ENCODE measurements around the gene CAB39. TPM values are rescaled to one million over a fixed set of nuclear protein-coding genes. Genes with fewer than 3 reads are reported as not detected.
"Not testable (repeated sequence)": the region's sequence is repeated elsewhere in the genome, so short reads cannot be mapped to it uniquely, and the experiment has no call there.

The CAB39 gene
- total RNA-seq, 1 donor from 2014 or later, result 59.0 TPM

GRCh38 chr2:230696670-230697069 is 16.0 kb upstream of the CAB39 start:
- no peak overlapping the region for H3K27ac ChIP-seq
- H4K20me1 ChIP-seq (ENCODE audit: low read depth), result no peaks in the 10 kb centered on the region
- H2AFZ ChIP-seq (replicated peaks), result peak overlapping the region; percentile 64
- no peaks in the 10 kb centered on the region for H3K4me1 ChIP-seq
- no peaks in the 10 kb centered on the region for H3K36me3 ChIP-seq
- peak overlapping the region; percentile 51 for H3K27ac Mint-ChIP-seq
- H3K27me3 ChIP-seq, result no peaks in the 10 kb centered on the region
- no peak overlapping the region for H3K4me2 ChIP-seq
- no peaks in the 10 kb centered on the region for H3K9me3 ChIP-seq (ENCODE audit: low read depth)
- no peak overlapping the region for H3K4me3 ChIP-seq
- H3K4me1 Mint-ChIP-seq, result peaks cover 7% of the 10 kb centered on the region
- H3K36me3 Mint-ChIP-seq, result no peaks in the 10 kb centered on the region
- DNase-seq (ENCODE audit: low spot score), result no peak
- no peak overlapping the region for H3K4me3 Mint-ChIP-seq
- TF ChIP-seq EZH2phosphoT487 (IDR thresholded peaks at IDR 0.05) (no peak), CTCF (IDR thresholded peaks at IDR 0.05) (no peak)
- peaks cover 6% of the 10 kb centered on the region for H3K27me3 Mint-ChIP-seq (ENCODE audit: insufficient read depth, low read depth)
- H3K9ac ChIP-seq, result no peak overlapping the region
- peaks cover 5% of the 10 kb centered on the region for H3F3A ChIP-seq (ENCODE audit: low read depth)
- H3K9me3 Mint-ChIP-seq, result peaks cover 5% of the 10 kb centered on the region
- no peaks in the 10 kb centered on the region for H3K79me2 ChIP-seq (ENCODE audit: low read depth)

GRCh38 chr2:230697676-230698075 is 15.0 kb upstream of the CAB39 start:
- Mint-ChIP-seq H3K4me3 (no peak overlapping the region), H3K27me3 (ENCODE audit: insufficient read depth, low read depth) (peaks cover 8% of the 10 kb centered on the region), H3K9me3 (peaks cover 13% of the 10 kb centered on the region), H3K4me1 (peaks cover 7% of the 10 kb centered on the region), H3K27ac (no peak overlapping the region), H3K36me3 (peaks cover 3% of the 10 kb centered on the region)
- Histone ChIP-seq H3K4me3 (no peak overlapping the region), H3K4me2 (no peak overlapping the region), H2AFZ (replicated peaks) (no peak overlapping the region), H3K4me1 (no peaks in the 10 kb centered on the region), H3F3A (ENCODE audit: low read depth) (peaks cover 5% of the 10 kb centered on the region), H3K27ac (no peak overlapping the region), H3K9ac (no peak overlapping the region), H3K79me2 (ENCODE audit: low read depth) (no peaks in the 10 kb centered on the region), H3K36me3 (no peaks in the 10 kb centered on the region), H3K9me3 (ENCODE audit: low read depth) (peaks cover 3% of the 10 kb centered on the region), H4K20me1 (ENCODE audit: low read depth) (no peaks in the 10 kb centered on the region), H3K27me3 (no peaks in the 10 kb centered on the region)
- no peak for DNase-seq (ENCODE audit: low spot score)
- TF ChIP-seq EZH2 (IDR thresholded peaks at IDR 0.05) (no peak), CTCF (IDR thresholded peaks at IDR 0.05) (no peak)

- not testable (repeated sequence) for H3F3A ChIP-seq (ENCODE audit: low read depth); H3K9ac ChIP-seq; H3K27me3 ChIP-seq; H3K4me3 Mint-ChIP-seq; H3K4me2 ChIP-seq; H3K79me2 ChIP-seq (ENCODE audit: low read depth); H3K27ac Mint-ChIP-seq; DNase-seq (ENCODE audit: low spot score); H3K27me3 Mint-ChIP-seq (ENCODE audit: insufficient read depth, low read depth); H4K20me1 ChIP-seq (ENCODE audit: low read depth); H3K36me3 Mint-ChIP-seq; H3K4me3 ChIP-seq; H3K9me3 ChIP-seq (ENCODE audit: low read depth); H3K4me1 Mint-ChIP-seq; H3K4me1 ChIP-seq; H3K27ac ChIP-seq; H3K36me3 ChIP-seq; H2AFZ ChIP-seq (replicated peaks)
- H3K9me3 Mint-ChIP-seq, result peaks cover 18% of the 10 kb centered on the region
Observed at GRCh38 chr2:230698753-230699152, 13.9 kb upstream of the CAB39 start.

GRCh38 chr2:230700447-230700846 is 12.2 kb upstream of the CAB39 start:
- Histone ChIP-seq H3K4me2 (no peak overlapping the region), H4K20me1 (ENCODE audit: low read depth) (no peaks in the 10 kb centered on the region), H3K4me3 (no peak overlapping the region), H2AFZ (replicated peaks) (no peak overlapping the region), H3K27me3 (no peaks in the 10 kb centered on the region), H3K36me3 (no peaks in the 10 kb centered on the region), H3K9me3 (ENCODE audit: low read depth) (peaks cover 3% of the 10 kb centered on the region), H3K9ac (no peak overlapping the region), H3K79me2 (ENCODE audit: low read depth) (no peaks in the 10 kb centered on the region), H3F3A (ENCODE audit: low read depth) (peaks cover 5% of the 10 kb centered on the region), H3K27ac (no peak overlapping the region), H3K4me1 (no peaks in the 10 kb centered on the region)
- peaks cover 3% of the 10 kb centered on the region for H3K36me3 Mint-ChIP-seq
- H3K27ac Mint-ChIP-seq, result no peak overlapping the region
- peaks cover 7% of the 10 kb centered on the region for H3K4me1 Mint-ChIP-seq
- H3K4me3 Mint-ChIP-seq, result no peak overlapping the region
- peaks cover 6% of the 10 kb centered on the region for H3K27me3 Mint-ChIP-seq (ENCODE audit: insufficient read depth, low read depth)
- no peak for DNase-seq (ENCODE audit: low spot score)
- peaks cover 21% of the 10 kb centered on the region for H3K9me3 Mint-ChIP-seq
- TF ChIP-seq EZH2phosphoT487 (IDR thresholded peaks at IDR 0.05), result no peak

Measured in neural progenitor cell (in vitro differentiated cells).